GM10847 (cell line): ENCODE measurements around the gene ADPRHL1.

Source experiments
- POLR2A ChIP-seq: IDR thresholded peaks from 2 replicates; pipeline ENCODE4 v1.6.1; 2011; ENCODE audit not compliant: insufficient read length; ENCODE audit errors: extremely low read depth

ADPRHL1 gene

DNA sequence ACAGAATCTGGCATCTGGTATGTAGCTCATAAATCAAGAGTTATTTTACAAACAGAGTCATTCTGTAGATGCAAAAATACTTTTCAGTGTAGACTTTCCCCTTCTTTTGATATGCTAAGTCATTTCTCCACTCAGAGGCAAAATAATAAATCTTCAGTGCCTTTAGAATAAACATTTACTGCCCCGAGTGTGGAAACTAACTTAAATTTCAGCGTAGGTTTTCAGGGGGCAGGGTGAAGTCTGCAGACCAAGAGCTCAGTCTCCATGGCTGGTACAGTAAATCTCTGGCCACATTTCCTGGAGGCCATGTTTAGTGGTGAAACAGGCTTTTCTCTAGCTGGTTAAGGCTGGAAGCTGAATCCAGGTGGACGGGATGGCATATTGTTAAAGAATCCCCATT lies 13.1 kb upstream of the ADPRHL1 start:
- no peak for TF ChIP-seq POLR2A

DNA sequence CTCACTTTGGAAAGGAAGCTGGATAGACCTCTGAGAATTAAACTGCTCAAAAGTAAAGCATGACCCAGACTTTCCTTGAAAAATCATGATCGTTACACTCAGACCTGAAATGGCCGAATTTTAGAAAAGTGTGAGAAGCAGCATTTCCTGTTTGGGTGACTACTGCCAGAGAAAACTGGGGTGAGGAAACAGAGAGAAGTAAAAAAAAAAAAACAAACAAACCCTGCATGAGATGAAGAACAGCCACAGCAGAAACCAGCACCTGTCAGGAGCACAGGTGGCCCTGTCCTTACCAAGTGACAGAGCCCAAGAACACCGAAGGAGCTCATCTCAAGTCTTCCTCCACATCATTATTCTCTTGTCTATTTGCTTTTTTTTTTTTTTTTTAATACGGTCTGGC lies 12.0 kb upstream of the ADPRHL1 start:
- no peak for TF ChIP-seq POLR2A

DNA sequence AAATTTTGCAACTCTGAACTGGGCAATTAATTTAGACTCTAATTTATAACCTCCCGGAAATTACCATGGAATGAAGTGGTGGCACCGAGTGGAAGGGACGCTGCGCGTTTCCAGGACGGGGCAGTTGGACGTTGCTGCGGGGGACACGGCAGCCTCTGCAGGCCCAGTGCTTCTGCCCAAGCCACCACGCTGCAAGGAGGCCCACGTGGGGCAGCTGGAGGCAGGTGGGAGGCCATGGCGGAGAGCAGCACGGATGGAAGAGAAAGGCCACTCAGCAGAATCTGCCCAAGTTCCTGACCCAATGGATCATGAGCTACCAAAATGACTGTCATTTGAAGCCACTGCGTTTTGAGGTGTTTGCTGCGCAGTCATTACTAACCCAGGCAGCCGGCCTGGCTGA lies 11.2 kb upstream of the ADPRHL1 start:
- no peak for TF ChIP-seq POLR2A

GRCh38 chr13:113461022-113461751 lies 7.9 kb upstream of the ADPRHL1 start:
- no peak for TF ChIP-seq POLR2A

GRCh38 chr13:113460599-113460998 lies 7.3 kb upstream of the ADPRHL1 start:
- no peak for TF ChIP-seq POLR2A

GRCh38 chr13:113460064-113460555 lies 6.8 kb upstream of the ADPRHL1 start:
- TF ChIP-seq POLR2A = no peak

- no peak for TF ChIP-seq POLR2A
Observed at GRCh38 chr13:113458253-113459065, 5.2 kb upstream of the ADPRHL1 start.

- no peak for TF ChIP-seq POLR2A
Observed at GRCh38 chr13:113457510-113457909, 4.2 kb upstream of the ADPRHL1 start.

DNA sequence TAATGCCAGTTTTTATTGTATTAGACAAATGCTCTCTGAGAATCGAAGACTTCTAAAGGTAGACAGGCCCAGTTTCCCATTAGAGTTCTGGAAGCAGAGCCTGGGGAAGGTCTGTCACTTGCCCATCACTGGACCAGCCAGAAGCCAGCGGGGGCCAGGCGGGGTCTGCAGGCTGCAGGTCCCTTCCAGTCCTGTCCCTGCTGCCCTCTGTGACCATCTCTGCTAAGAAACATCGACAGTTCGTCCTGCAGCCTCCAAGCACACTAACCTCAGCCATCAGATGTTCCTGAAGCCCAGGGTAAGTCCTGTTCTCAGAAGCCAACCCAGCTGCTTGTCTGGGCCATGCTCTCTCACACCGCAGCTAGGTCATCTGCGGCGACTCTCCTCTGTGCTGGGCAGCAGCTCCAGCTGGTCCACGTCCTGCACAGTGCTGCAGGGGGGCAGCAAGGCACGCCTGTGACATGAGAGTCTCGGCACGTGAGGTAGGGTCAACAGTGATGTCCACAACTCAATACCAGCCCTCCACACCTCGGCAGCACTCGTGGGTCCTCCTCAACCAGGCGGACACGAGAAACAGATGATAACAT lies 2.9 kb upstream of the ADPRHL1 start:
- no peak for TF ChIP-seq POLR2A

DNA sequence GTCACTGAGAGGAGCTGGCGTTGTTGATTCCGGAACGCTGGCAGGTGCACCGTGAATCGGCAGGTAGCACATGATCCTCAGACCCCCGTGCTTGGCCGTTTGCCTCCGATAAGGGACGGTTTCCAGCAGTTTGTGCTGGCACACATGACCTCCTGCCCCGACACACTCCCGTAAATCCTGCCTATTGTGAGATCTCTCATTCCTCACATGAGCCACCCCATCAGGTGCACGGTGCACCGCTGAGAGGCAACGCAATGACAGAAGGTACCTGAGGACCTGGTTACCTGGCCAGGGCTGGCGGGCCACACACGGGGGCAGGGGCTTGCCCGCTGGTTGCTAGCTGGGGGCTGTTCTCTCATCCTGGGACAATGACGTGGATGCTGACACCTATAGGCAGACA lies 2.1 kb upstream of the ADPRHL1 start:
- TF ChIP-seq POLR2A = no peak

- TF ChIP-seq POLR2A = no peak
Observed at GRCh38 chr13:113454936-113455335, 1.6 kb upstream of the ADPRHL1 start.

DNA sequence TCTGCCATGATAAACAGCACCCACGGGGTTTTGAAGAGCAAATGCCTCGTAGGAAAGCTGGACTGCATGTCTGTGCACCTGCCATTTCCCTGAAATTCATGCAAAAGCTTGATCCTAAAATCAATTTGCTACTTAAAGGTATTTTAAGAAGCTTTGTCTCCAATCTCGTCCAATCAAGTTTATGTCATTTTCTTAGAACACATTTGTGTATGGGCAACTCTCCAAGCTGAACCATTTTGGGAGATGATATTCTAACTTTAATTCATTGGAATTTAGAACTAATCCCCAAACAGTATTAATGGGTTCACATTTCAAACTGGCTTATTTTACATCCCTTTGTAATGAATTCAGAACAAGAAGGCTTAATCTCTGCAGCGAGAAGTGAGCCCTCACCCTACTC lies 822 bp downstream of the ADPRHL1 start:
- no peak for TF ChIP-seq POLR2A

- TF ChIP-seq POLR2A = no peak
Observed at GRCh38 chr13:113451951-113452421, 1.3 kb downstream of the ADPRHL1 start.

DNA sequence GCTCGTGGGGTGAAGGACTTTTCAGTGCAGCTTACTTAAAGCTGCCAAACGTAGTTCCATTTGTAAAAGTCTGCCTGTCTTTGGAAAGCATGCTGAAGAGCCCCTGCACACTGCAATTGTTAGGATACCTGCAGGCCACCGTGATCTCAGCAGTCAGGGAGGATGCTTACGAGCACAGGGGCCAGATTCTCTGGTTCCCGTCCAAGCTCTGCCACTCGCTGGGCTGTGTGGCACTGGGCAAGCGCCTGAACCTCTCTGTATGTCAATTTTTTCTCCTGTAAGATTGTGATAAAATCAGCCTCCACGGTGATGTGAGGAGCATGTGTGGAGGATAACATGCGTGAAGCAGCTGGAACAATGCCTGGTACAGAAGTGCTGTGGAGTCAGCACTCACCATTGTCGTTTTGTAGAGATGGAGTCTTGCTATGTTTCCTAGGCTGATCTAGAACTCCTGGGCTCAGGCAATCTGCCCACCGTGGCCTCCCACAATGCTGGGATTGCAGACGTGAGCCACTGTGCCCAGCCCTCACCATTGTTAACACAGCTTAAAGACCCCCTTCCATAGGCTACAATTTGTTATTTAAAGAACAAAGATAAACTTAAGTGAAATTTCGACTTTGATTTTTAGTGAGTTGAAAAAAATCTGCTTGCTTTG lies 3.5 kb downstream of the ADPRHL1 start:
- no peak for TF ChIP-seq POLR2A
